ENCODE data around the gene RIMKLB.

GRCh38 chr12:8685051-8685450 is 12.7 kb upstream of the RIMKLB start:
- TF ChIP-seq, protein P1, sequence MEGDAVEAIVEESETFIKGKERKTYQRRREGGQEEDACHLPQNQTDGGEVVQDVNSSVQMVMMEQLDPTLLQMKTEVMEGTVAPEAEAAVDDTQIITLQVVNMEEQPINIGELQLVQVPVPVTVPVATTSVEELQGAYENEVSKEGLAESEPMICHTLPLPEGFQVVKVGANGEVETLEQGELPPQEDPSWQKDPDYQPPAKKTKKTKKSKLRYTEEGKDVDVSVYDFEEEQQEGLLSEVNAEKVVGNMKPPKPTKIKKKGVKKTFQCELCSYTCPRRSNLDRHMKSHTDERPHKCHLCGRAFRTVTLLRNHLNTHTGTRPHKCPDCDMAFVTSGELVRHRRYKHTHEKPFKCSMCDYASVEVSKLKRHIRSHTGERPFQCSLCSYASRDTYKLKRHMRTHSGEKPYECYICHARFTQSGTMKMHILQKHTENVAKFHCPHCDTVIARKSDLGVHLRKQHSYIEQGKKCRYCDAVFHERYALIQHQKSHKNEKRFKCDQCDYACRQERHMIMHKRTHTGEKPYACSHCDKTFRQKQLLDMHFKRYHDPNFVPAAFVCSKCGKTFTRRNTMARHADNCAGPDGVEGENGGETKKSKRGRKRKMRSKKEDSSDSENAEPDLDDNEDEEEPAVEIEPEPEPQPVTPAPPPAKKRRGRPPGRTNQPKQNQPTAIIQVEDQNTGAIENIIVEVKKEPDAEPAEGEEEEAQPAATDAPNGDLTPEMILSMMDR (conservative IDR thresholded peaks at IDR 0.05 in 1 of 2, IDR thresholded peaks at IDR 0.05 in 1 of 2; ENCODE audit: low read depth in 1 of 2, low read length in 2 of 2), result no peak
- no peak for TF ChIP-seq EZH2 (IDR thresholded peaks at IDR 0.05; ENCODE audit: low read length, missing control alignments)

All from fibroblast of lung (primary cell).